HG03354 (cell line): ENCODE data around the gene SPO11.

Experiments used
- ATAC-seq: cut with Tn5 transposase; IDR thresholded peaks from one replicate; pipeline ENCODE4 v1.9.1; 2021; ENCODE audit warnings: mild to moderate bottlenecking; ENCODE audit not compliant: unreplicated experiment, poor library complexity, severe bottlenecking

Gene SPO11

GRCh38 chr20:57329608-57330221 is at the start of gene SPO11:
TSS of gene SPO11 (plus strand) at chr20:57329803. CDS start at chr20:57329868, 65 bp downstream.
- no peak for ATAC-seq

GRCh38 chr20:57280221-57280620 is 49.4 kb upstream of the SPO11 start:
- no peak for ATAC-seq

GRCh38 chr20:57281900-57282299 is 47.7 kb upstream of the SPO11 start:
- no peak for ATAC-seq

- ATAC-seq = no peak
Measured at GRCh38 chr20:57282670-57283361, 46.8 kb upstream of the SPO11 start.

- ATAC-seq = no peak
Measured at GRCh38 chr20:57283860-57284259, 45.7 kb upstream of the SPO11 start.

GRCh38 chr20:57287007-57287880 is 42.4 kb upstream of the SPO11 start:
- no peak for ATAC-seq

- no peak for ATAC-seq
Measured at GRCh38 chr20:57287901-57288300, 41.7 kb upstream of the SPO11 start.

GRCh38 chr20:57288651-57289277 is 40.8 kb upstream of the SPO11 start:
- no peak for ATAC-seq

- no peak for ATAC-seq
Measured at GRCh38 chr20:57289391-57290177, 40.0 kb upstream of the SPO11 start.

- no peak for ATAC-seq
Measured at GRCh38 chr20:57290178-57290484, 39.5 kb upstream of the SPO11 start.

GRCh38 chr20:57291003-57291402 is 38.6 kb upstream of the SPO11 start:
- no peak for ATAC-seq

GRCh38 chr20:57291694-57292093 is 37.9 kb upstream of the SPO11 start:
- no peak for ATAC-seq

GRCh38 chr20:57292611-57293010 is 37.0 kb upstream of the SPO11 start:
- no peak for ATAC-seq

GRCh38 chr20:57293995-57294394 is 35.6 kb upstream of the SPO11 start:
- no peak for ATAC-seq

GRCh38 chr20:57294550-57294949 is 35.1 kb upstream of the SPO11 start:
- no peak for ATAC-seq

GRCh38 chr20:57298457-57298856 is 31.1 kb upstream of the SPO11 start:
- ATAC-seq = no peak

GRCh38 chr20:57301026-57301425 is 28.6 kb upstream of the SPO11 start:
- no peak for ATAC-seq

- no peak for ATAC-seq
Measured at GRCh38 chr20:57306747-57307146, 22.9 kb upstream of the SPO11 start.

- ATAC-seq = no peak
Measured at GRCh38 chr20:57308451-57309271, 20.9 kb upstream of the SPO11 start.
